Activated CD4-positive, alpha-beta T cell treated with anti-CD3 and anti-CD28 coated beads for 24 hours (primary cell): ENCODE measurements around the gene BABAM1.
"Not testable (repeated sequence)": the region's sequence is repeated elsewhere in the genome, so short reads cannot be mapped to it uniquely, and the experiment has no call there.

Source experiments
- DNase-seq, 2 donors: peaks; one replicate each; pipeline ENCODE4 v3.0.0-alpha.2; 2020; ENCODE audit warnings: low read depth in 2 of 2

Gene BABAM1

GRCh38 chr19:17268754-17269153, 1.5 kb downstream of the BABAM1 start:
- no peak for DNase-seq

GRCh38 chr19:17274892-17275291, 7.6 kb downstream of the BABAM1 start:
- not testable (repeated sequence) for DNase-seq

GRCh38 chr19:17275441-17276175, 8.4 kb downstream of the BABAM1 start:
- DNase-seq = no peak

GRCh38 chr19:17279436-17279835, 12.2 kb downstream of the BABAM1 start:
- DNase-seq = no peak

GRCh38 chr19:17281391-17282304, 14.4 kb downstream of the BABAM1 start, which contains the start of gene ANKLE1:
ANKLE1 (plus strand) TSS chr19:17281901; CDS start chr19:17281921, 20 bp downstream.
- no peak for DNase-seq

GRCh38 chr19:17282488-17283125, 15.4 kb downstream of the BABAM1 start:
- DNase-seq = peak; percentile 65 to 76

GRCh38 chr19:17283504-17283996, 16.3 kb downstream of the BABAM1 start:
- DNase-seq = no peak

GRCh38 chr19:17285415-17286135, 18.3 kb downstream of the BABAM1 start:
- DNase-seq = no peak

GRCh38 chr19:17286263-17286662, 19.0 kb downstream of the BABAM1 start:
- DNase-seq = no peak

GRCh38 chr19:17286752-17287151, 19.5 kb downstream of the BABAM1 start:
- no peak for DNase-seq

GRCh38 chr19:17289489-17289888, 22.2 kb downstream of the BABAM1 start:
- no peak for DNase-seq

- DNase-seq = peak; percentile 77
These were observed 25.2 kb downstream of the BABAM1 start for GRCh38 chr19:17292301-17293074.

GRCh38 chr19:17293605-17294004, 26.4 kb downstream of the BABAM1 start:
- no peak for DNase-seq

GRCh38 chr19:17294051-17294891, 27.0 kb downstream of the BABAM1 start:
- peak in 1 of 2 donors; percentile 42 for DNase-seq

GRCh38 chr19:17295551-17295950, 28.3 kb downstream of the BABAM1 start:
- DNase-seq = not testable (repeated sequence)

GRCh38 chr19:17296273-17296672, 29.0 kb downstream of the BABAM1 start:
- DNase-seq = no peak

- DNase-seq = no peak
These were observed 29.7 kb downstream of the BABAM1 start for GRCh38 chr19:17296976-17297375.

- no peak for DNase-seq
These were observed 33.9 kb downstream of the BABAM1 start for GRCh38 chr19:17300992-17301619.
